HEK293 (cell line): ENCODE data around the gene ACOT12.

Experiments
- CTCF ChIA-PET: fragments of 350-600 bp; formaldehyde crosslinking; extraction: SDS; loops from one replicate; lab custom pipeline; 2021; ENCODE audit warnings: antibody characterized with exemption; lab: Yijun Ruan, JAX
- POLR2A ChIA-PET: fragments of 300-600 bp; formaldehyde crosslinking; extraction: SDS; loops from one replicate; lab custom pipeline; 2020; ENCODE audit warnings: antibody characterized with exemption, inconsistent platforms; lab: Yijun Ruan, JAX
- H3K27ac ChIP-seq: fragments of 200-500 bp; sonication (Bioruptor generic); 2 replicates; pipeline ENCODE4 v1.5.1; 2014; ENCODE audit warnings: low read depth, low read length, control low read depth, inconsistent platforms; ENCODE audit errors: extremely low read depth
- H3K36me3 ChIP-seq, 2 experiments: fragments of 200-500 bp in 1 of 2; sonication (Bioruptor generic) in 1 of 2; 1 replicate in 1 of 2; 2 replicates in 1 of 2; pipeline ENCODE4 v1.5.1; 2014 to 2017; ENCODE audit warnings: inconsistent platforms in 2 of 2, low read length in 2 of 2; ENCODE audit not compliant: control insufficient read depth in 2 of 2, insufficient read depth in 1 of 2
- H3K4me1 ChIP-seq: fragments of 200-500 bp; sonication (Bioruptor generic); 2 replicates; pipeline ENCODE4 v1.5.1; 2014; ENCODE audit warnings: mild to moderate bottlenecking, low read length, inconsistent platforms; ENCODE audit not compliant: control insufficient read depth, insufficient read depth
- H3K4me3 ChIP-seq: 2 replicates; pipeline ENCODE4 v1.5.1; 2011; ENCODE audit warnings: low read depth, mild to moderate bottlenecking, control low read depth, low read length, moderate library complexity
- H3K9me3 ChIP-seq: fragments of 200-500 bp; sonication (Bioruptor generic); 2 replicates; pipeline ENCODE4 v1.5.1; 2014; ENCODE audit warnings: low read depth, low read length, inconsistent platforms; ENCODE audit not compliant: control insufficient read depth, insufficient read depth
- ELK4 ChIP-seq: IDR thresholded peaks from 2 replicates; pipeline ENCODE4 v1.6.1; 2011; ENCODE audit warnings: mild to moderate bottlenecking, low read depth, low read length, borderline replicate concordance
- FEZF1 ChIP-seq: fragments of 450-650 bp; formaldehyde crosslinking; IDR thresholded peaks from 2 replicates; pipeline ENCODE4 v1.5.1; 2016; ENCODE audit warnings: missing biosample characterization, missing genetic modification characterization
- GLI4 ChIP-seq: fragments of 450-650 bp; formaldehyde crosslinking; IDR thresholded peaks from 2 replicates; pipeline ENCODE4 v1.5.1; 2016; ENCODE audit warnings: missing biosample characterization, missing genetic modification characterization
- KLF9 ChIP-seq: fragments of 450-650 bp; formaldehyde crosslinking; IDR thresholded peaks from 2 replicates; pipeline ENCODE4 v1.5.1; 2016; ENCODE audit warnings: missing biosample characterization, missing genetic modification characterization, low read depth
- PRDM10 ChIP-seq: fragments of 450-650 bp; formaldehyde crosslinking; IDR thresholded peaks from 2 replicates; pipeline ENCODE4 v1.5.1; 2016; ENCODE audit warnings: missing biosample characterization, missing genetic modification characterization
- SP7 ChIP-seq: fragments of 450-650 bp; formaldehyde crosslinking; IDR thresholded peaks from 2 replicates; pipeline ENCODE4 v1.5.1; 2016; ENCODE audit warnings: missing biosample characterization, missing genetic modification characterization
- TRIM28 ChIP-seq: IDR thresholded peaks from 2 replicates; pipeline ENCODE4 v1.6.1; 2011; ENCODE audit warnings: low read length, control low read depth, borderline replicate concordance
- ZBTB10 ChIP-seq: fragments of 450-650 bp; formaldehyde crosslinking; IDR thresholded peaks from 2 replicates; pipeline ENCODE4 v1.5.1; 2016; ENCODE audit warnings: missing biosample characterization, missing genetic modification characterization
- ZBTB17 ChIP-seq: fragments of 450-650 bp; formaldehyde crosslinking; IDR thresholded peaks from 2 replicates; pipeline ENCODE4 v1.5.1; 2016; ENCODE audit warnings: missing biosample characterization, missing genetic modification characterization
- ZNF169 ChIP-seq: fragments of 450-650 bp; formaldehyde crosslinking; IDR thresholded peaks from 2 replicates; pipeline ENCODE4 v1.5.1; 2016; ENCODE audit warnings: missing biosample characterization, missing genetic modification characterization
- ZNF416 ChIP-seq: fragments of 450-650 bp; formaldehyde crosslinking; IDR thresholded peaks from 2 replicates; pipeline ENCODE4 v1.5.1; 2016; ENCODE audit warnings: missing biosample characterization, missing genetic modification characterization
- ZNF580 ChIP-seq: fragments of 450-650 bp; formaldehyde crosslinking; IDR thresholded peaks from 2 replicates; pipeline ENCODE4 v1.5.1; 2016; ENCODE audit warnings: missing biosample characterization, missing genetic modification characterization
- ZNF629 ChIP-seq: fragments of 450-650 bp; formaldehyde crosslinking; IDR thresholded peaks from 2 replicates; pipeline ENCODE4 v1.5.1; 2017; ENCODE audit warnings: missing biosample characterization, missing genetic modification characterization
- ZNF776 ChIP-seq: fragments of 450-650 bp; formaldehyde crosslinking; IDR thresholded peaks from 2 replicates; pipeline ENCODE4 v1.5.0; 2017; ENCODE audit warnings: missing biosample characterization, missing genetic modification characterization, borderline replicate concordance
- ZSCAN30 ChIP-seq: fragments of 450-650 bp; IDR thresholded peaks from 2 replicates; pipeline ENCODE4 v1.5.1; 2018; ENCODE audit warnings: missing biosample characterization, mild to moderate bottlenecking, missing genetic modification characterization, moderate library complexity
- TF ChIP-seq, protein P1 (sequence below): fragments of 450-650 bp; formaldehyde crosslinking; IDR thresholded peaks from 2 replicates; pipeline ENCODE4 v1.5.1; 2017; ENCODE audit warnings: missing biosample characterization, mild to moderate bottlenecking, missing genetic modification characterization, moderate library complexity
- TF ChIP-seq, protein P2 (sequence below): fragments of 450-650 bp; formaldehyde crosslinking; IDR thresholded peaks from 2 replicates; pipeline ENCODE4 v1.5.1; 2016; ENCODE audit warnings: missing biosample characterization, missing genetic modification characterization

ACOT12 gene

GRCh38 chr5:81317536-81317935, 76.4 kb downstream of the ACOT12 start:
- CTCF ChIA-PET: interaction anchor here (0.7 kb wide), 1 partner anchor 42 kb away, joined by 5 read pairs; no protein-coding TSS in a partner anchor

DNA sequence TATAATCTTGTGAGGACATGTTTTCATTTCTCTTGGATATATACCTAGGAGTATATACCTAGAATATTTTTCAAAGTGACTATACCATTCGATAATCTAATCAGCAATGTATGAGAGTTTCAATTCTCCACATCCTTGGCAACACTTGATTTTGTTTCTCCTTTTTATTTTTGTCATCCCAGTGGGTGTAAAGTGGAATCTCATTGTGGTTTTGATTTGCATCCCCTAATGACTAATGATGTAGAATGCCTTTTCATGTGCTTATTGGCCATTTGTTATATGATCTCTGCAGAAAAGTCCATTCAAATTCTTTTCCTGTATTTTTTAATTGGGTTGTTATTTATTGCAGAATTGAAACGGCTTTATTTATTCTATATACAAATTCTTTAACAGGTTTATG, 77.4 kb downstream of the ACOT12 start:
- ChIA-PET POLR2A (no interaction called here), CTCF (no interaction called here)
- Histone ChIP-seq H3K36me3 (peaks cover 9 to 22% of the 10 kb centered on the region in 2 experiments; a peak in 2 of 3 replicates), H3K4me1 (no peaks in the 10 kb centered on the region), H3K9me3 (no peaks in the 10 kb centered on the region), H3K4me3 (no peak overlapping the region), H3K27ac (no peak overlapping the region)
- TF ChIP-seq TRIM28 (no peak), ZNF776 (tag by site-specific recombination) (no peak), ZBTB17 (tag by site-specific recombination) (no peak), SP7 (tag by site-specific recombination) (no peak), ELK4 (no peak), ZBTB10 (tag by site-specific recombination) (no peak), ZNF416 (tag by site-specific recombination) (no peak), ZNF169 (tag by site-specific recombination) (no peak), GLI4 (no peak), ZNF580 (no peak), FEZF1 (tag by site-specific recombination) (no peak), ZSCAN30 (tag by site-specific recombination) (no peak), KLF9 (tag by site-specific recombination) (no peak), ZNF629 (tag by site-specific recombination) (no peak)
- TF ChIP-seq, protein P1, sequence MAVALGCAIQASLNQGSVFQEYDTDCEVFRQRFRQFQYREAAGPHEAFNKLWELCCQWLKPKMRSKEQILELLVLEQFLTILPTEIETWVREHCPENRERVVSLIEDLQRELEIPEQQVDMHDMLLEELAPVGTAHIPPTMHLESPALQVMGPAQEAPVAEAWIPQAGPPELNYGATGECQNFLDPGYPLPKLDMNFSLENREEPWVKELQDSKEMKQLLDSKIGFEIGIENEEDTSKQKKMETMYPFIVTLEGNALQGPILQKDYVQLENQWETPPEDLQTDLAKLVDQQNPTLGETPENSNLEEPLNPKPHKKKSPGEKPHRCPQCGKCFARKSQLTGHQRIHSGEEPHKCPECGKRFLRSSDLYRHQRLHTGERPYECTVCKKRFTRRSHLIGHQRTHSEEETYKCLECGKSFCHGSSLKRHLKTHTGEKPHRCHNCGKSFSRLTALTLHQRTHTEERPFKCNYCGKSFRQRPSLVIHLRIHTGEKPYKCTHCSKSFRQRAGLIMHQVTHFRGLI (tag by site-specific recombination): no peak

More at GRCh38 chr5:81317536-81317935, 76.4 kb downstream of the ACOT12 start:
- Histone ChIP-seq H3K27ac (no peak overlapping the region), H3K4me3 (no peak overlapping the region), H3K4me1 (no peaks in the 10 kb centered on the region), H3K9me3 (no peaks in the 10 kb centered on the region), H3K36me3 (peaks cover 3 to 13% of the 10 kb centered on the region in 2 experiments; a peak in 2 of 3 replicates)
- peak; percentile 34; the same call in 1 of the 2 replicates for TF ChIP-seq PRDM10 (tag by site-specific recombination)
- TF ChIP-seq, protein P2, sequence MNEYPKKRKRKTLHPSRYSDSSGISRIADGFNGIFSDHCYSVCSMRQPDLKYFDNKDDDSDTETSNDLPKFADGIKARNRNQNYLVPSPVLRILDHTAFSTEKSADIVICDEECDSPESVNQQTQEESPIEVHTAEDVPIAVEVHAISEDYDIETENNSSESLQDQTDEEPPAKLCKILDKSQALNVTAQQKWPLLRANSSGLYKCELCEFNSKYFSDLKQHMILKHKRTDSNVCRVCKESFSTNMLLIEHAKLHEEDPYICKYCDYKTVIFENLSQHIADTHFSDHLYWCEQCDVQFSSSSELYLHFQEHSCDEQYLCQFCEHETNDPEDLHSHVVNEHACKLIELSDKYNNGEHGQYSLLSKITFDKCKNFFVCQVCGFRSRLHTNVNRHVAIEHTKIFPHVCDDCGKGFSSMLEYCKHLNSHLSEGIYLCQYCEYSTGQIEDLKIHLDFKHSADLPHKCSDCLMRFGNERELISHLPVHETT: no peak
- POLR2A ChIA-PET: interaction anchor here (0.7 kb wide), 1 partner anchor 920 kb away, joined by 4 read pairs; no protein-coding TSS in a partner anchor
